GM12878 (cell line): ENCODE data around the gene RBX1. TPM values are rescaled to one million over a fixed set of nuclear protein-coding genes. Genes with fewer than 3 reads are reported as not detected.

ENCODE experiments used
- ATAC-seq: fragments of 200-7000 bp; cut with Tn5 transposase; 3 replicates; pipeline ENCODE4 v1.9.1; 2020; ENCODE audit warnings: mild to moderate bottlenecking, moderate library complexity
- BruUV-seq: library from RNA; stranded (reverse); fragments of 400-500 nt; replicated peaks from 2 replicates; lab custom pipeline; 2021; lab: Mats Ljungman, UMichigan
- CTCF ChIA-PET: fragments of 300-600 bp; sonication (Branson Sonifier 250); formaldehyde crosslinking; extraction: SDS; loops from one replicate; lab custom pipeline; 2021; ENCODE audit warnings: inconsistent platforms; lab: Yijun Ruan, JAX
- POLR2A ChIA-PET: fragments of 350-600 bp; formaldehyde crosslinking; extraction: SDS; loops from one replicate; lab custom pipeline; 2021; ENCODE audit warnings: inconsistent platforms; lab: Charles Lee
- RAD21 ChIA-PET: fragments of 300-600 bp; sonication (Branson Sonifier 250); formaldehyde crosslinking; loops from one replicate; lab custom pipeline; 2023; ENCODE audit warnings: antibody characterized with exemption; ENCODE audit not compliant: unreplicated experiment; lab: Charles Lee
- SMC1A ChIA-PET: fragments of 300-600 bp; sonication (Branson Sonifier 250); formaldehyde crosslinking; loops from one replicate; lab custom pipeline; 2023; ENCODE audit not compliant: unreplicated experiment, uncharacterized antibody; lab: Charles Lee
- DNase-seq: peaks from one replicate; pipeline ENCODE4 v3.0.0-alpha.2; 2011; ENCODE audit warnings: low read depth, low spot score
- FAIRE-seq: peaks from 3 replicates; lab custom pipeline; 2011; peaks lifted over from hg19 to GRCh38; lab: Jason Lieb, UNC
- H2AFZ ChIP-seq: 2 replicates; pipeline ENCODE4 v1.6.0; 2011; ENCODE audit warnings: low read depth, low read length, control low read depth; ENCODE audit not compliant: control insufficient read depth
- H3K27ac ChIP-seq: 2 replicates; pipeline ENCODE4 v1.5.1; 2011; ENCODE audit warnings: control low read depth; ENCODE audit not compliant: control insufficient read depth, insufficient read depth
- H3K27me3 ChIP-seq, 2 experiments: replicated peaks in 1 of 2; 2 replicates each; pipeline versions ENCODE4 v1.6.0 to v1.6.1; 2011; ENCODE audit warnings: low read length in 1 of 2; ENCODE audit not compliant: control insufficient read depth in 2 of 2, insufficient read depth in 2 of 2
- H3K36me3 ChIP-seq, 2 experiments: 2 replicates each; pipeline ENCODE4 v1.5.1; 2011; ENCODE audit warnings: low read length in 1 of 2; ENCODE audit not compliant: control insufficient read depth in 2 of 2, insufficient read depth in 2 of 2
- H3K4me1 ChIP-seq: 2 replicates; pipeline ENCODE4 v1.6.1; 2011; ENCODE audit warnings: mild to moderate bottlenecking, low read length, moderate library complexity, mixed read lengths; ENCODE audit not compliant: control insufficient read depth, insufficient read depth
- H3K4me2 ChIP-seq: 2 replicates; pipeline ENCODE4 v1.6.0; 2011; ENCODE audit warnings: control low read depth; ENCODE audit not compliant: control insufficient read depth, insufficient read depth
- H3K4me3 ChIP-seq: fragments of 200-600 bp; sonication (generic); 2 replicates; pipeline ENCODE4 v1.5.1; 2016
- H3K79me2 ChIP-seq: 2 replicates; pipeline ENCODE4 v1.6.0; 2011; ENCODE audit warnings: low read length; ENCODE audit not compliant: control insufficient read depth, insufficient read depth
- H3K9ac ChIP-seq: 2 replicates; pipeline ENCODE4 v1.8.0; 2011; ENCODE audit warnings: low read length, control low read depth, mixed read lengths; ENCODE audit not compliant: control insufficient read depth, insufficient read depth
- H3K9me3 ChIP-seq: replicated peaks from 3 replicates; pipeline ENCODE4 v1.5.1; 2011; ENCODE audit warnings: mild to moderate bottlenecking, low read length; ENCODE audit not compliant: control insufficient read depth, insufficient read depth
- H4K20me1 ChIP-seq: 2 replicates; pipeline ENCODE4 v1.6.0; 2011; ENCODE audit not compliant: control insufficient read depth, insufficient read depth
- ATF2 ChIP-seq: IDR thresholded peaks from 2 replicates; pipeline ENCODE4 v1.6.1; 2012; ENCODE audit warnings: low read length, inconsistent platforms
- GATAD2B ChIP-seq: fragments of 450-650 bp; conservative IDR thresholded peaks from 2 replicates; pipeline ENCODE4 v1.6.1; 2017; ENCODE audit warnings: low read depth, mild to moderate bottlenecking, moderate library complexity
- HSF1 ChIP-seq: fragments of 150-350 bp; IDR thresholded peaks from 2 replicates; pipeline ENCODE4 v1.6.1; 2014; ENCODE audit warnings: mild to moderate bottlenecking, low read depth, low read length
- NFYA ChIP-seq: IDR thresholded peaks from 2 replicates; pipeline ENCODE4 v1.6.1; 2011; ENCODE audit warnings: low read depth, mild to moderate bottlenecking, low read length, improper control_type of control experiment, borderline replicate concordance
- SREBF1 ChIP-seq: IDR thresholded peaks from 2 replicates; pipeline ENCODE4 v1.6.1; 2012; ENCODE audit warnings: mild to moderate bottlenecking, low read length
- WGBS: methylation state at CpG from one replicate; pipeline ENCODE4 v1.1.6; 2016; ENCODE audit warnings: low lambda C conversion rate; ENCODE audit not compliant: insufficient replicate concordance, insufficient coverage; ENCODE audit errors: missing lambda C conversion rate; 5-methylcytosine and 5-hydroxymethylcytosine counted together
- in situ Hi-C: fragments of 300-500 bp; cut with MboI; formaldehyde crosslinking; loops from 9 replicates; pipeline ENCODE4 v1.14.3; 2018; ENCODE audit warnings: mixed read lengths
- intact Hi-C: fragments of 100-400 bp; cut with micrococcal nuclease; formaldehyde crosslinking; loops from one replicate; pipeline ENCODE4 v1.14.2; 2022; ENCODE audit not compliant: unreplicated experiment
- polyA plus RNA-seq, 11 experiments: library from polyadenylated mRNA; depleted of rRNA in 4 of 11; unstranded in 6 of 11; stranded (reverse) in 5 of 11; fragments of >200 nt; fragmentation: Nextera tagmentation in 4 of 11; fragmentation: Illumina TruSeq in 1 of 11; extraction: Ambion mirVana in 4 of 11; extraction: Trizol in 1 of 11; gene quantifications; 1 replicate in 1 of 11; 2 replicates in 10 of 11; pipeline versions ENCODE4 v1.2.1 to v1.2.3, GENCODE V29; 2011 to 2016; ENCODE audit warnings: inconsistent platforms in 2 of 11, missing spikeins in 2 of 11, low read depth in 1 of 11
- total RNA-seq, 4 experiments: library from RNA; depleted of rRNA in 3 of 4; stranded (reverse); fragments of >200 nt in 3 of 4; fragmentation: Illumina TruSeq in 1 of 4; extraction: Trizol in 1 of 4; gene quantifications; 2 replicates each; pipeline versions ENCODE4 v1.2.1 to v1.2.3, GENCODE V29; 2013 to 2021

RBX1 gene
- total and polyA plus RNA-seq, 10 of the 15 experiments (the other 5 are each of a cell fraction or from before 2014, with no cell fraction given): 71.2 to 468 (median 184) TPM

- CTCF ChIA-PET: interaction anchor here (0.9 kb wide), 1 partner anchor 57 kb away, joined by 3 read pairs; no protein-coding TSS in a partner anchor
- WGBS: 69% methylated on average over 7 of the region's 7 CpGs
- no peak for FAIRE-seq
- BruUV-seq: no TSS peak
- H3K27ac ChIP-seq: no peak overlapping the region
- TF ChIP-seq NFYA: no peak
- no peak for TF ChIP-seq HSF1
- no peak for TF ChIP-seq ATF2
- no peak for TF ChIP-seq GATAD2B
- TF ChIP-seq SREBF1: no peak
- TF ChIP-seq, all 136 proteins: peak for 0
- no peak overlapping the region for H2AFZ ChIP-seq
- no peaks in the 10 kb centered on the region for H4K20me1 ChIP-seq
- no peak overlapping the region for H3K4me3 ChIP-seq
- H3K79me2 ChIP-seq: no peaks in the 10 kb centered on the region
- DNase-seq (no peak), ATAC-seq (no peak)
- H3K36me3 ChIP-seq: no peaks in the 10 kb centered on the region
- intact Hi-C loops: no loop called here
- SMC1A ChIA-PET: interaction anchor here (0.6 to 1.4 kb wide), 2 partner anchors 11 to 190 kb away, joined by 3 read pairs; no protein-coding TSS in a partner anchor
- POLR2A ChIA-PET: no interaction called here
- no peaks in the 10 kb centered on the region for H3K9me3 ChIP-seq
- no peak overlapping the region for H3K4me2 ChIP-seq
- H3K9ac ChIP-seq: no peak overlapping the region
- no peaks in the 10 kb centered on the region for H3K27me3 ChIP-seq
- no peaks in the 10 kb centered on the region for H3K4me1 ChIP-seq
- in situ Hi-C loops: no loop called here
- RAD21 ChIA-PET: no interaction called here
Observed at GRCh38 chr22:40979198-40979597, 28.0 kb downstream of the RBX1 start.
